ENCODE data around the gene CMC1.
"Not testable (repeated sequence)": the region's sequence is repeated elsewhere in the genome, so short reads cannot be mapped to it uniquely, and the experiment has no call there.

The CMC1 gene

DNA sequence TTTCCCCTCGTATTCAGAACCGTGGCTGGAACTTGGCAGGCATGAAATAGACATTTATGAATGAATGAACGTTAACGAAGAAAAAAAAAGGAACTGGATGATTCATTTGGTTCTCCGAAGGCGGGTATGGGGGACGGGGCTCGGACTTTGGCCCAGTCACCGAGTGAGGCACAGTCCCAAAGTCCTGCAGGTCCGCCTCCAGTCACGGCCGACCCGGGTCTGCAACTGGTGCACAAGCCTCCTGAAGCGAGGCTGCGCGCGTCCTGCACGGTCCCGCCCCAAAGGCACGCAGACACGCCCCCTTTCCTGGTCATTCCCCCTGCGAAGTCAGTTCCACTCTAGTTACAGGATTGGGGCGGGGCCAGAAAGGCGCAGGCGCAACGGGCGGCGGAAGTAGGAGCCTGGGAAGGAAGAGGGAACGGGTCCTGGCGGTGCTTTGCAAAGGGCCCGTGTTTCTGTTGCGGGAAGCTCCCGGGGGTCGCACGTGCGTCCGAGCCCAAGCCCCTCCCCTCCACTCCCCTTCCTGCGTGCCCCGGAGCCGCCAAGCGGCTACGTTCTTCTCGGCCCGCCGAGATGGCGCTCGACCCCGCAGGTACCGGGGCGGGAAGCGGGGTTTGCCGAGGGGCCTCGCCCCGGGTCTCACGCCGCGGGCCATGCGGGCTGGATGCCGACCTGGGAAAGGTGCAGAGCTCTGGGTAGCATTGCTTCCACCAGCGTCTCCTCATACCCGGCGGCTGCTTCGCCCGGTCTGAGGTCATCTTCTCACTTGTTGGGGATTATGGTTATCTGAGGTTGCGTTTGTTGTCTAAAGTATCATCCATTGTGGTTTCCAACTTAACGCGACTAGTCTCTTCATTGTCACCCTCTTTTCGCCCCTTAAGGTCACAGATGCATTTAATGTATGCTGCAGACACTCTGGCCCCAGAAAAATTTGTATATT, at the start of gene CMC1:
Gene CMC1, plus strand, starts transcription at position 399 of the 940 bp plus-strand sequence. Its CDS starts 175 bp downstream, at position 574.
- DNase-seq, result peak; percentile 89 to 90

- no peak for DNase-seq
These were observed 43.3 kb upstream of the CMC1 start for GRCh38 chr3:28198161-28198560.

DNA sequence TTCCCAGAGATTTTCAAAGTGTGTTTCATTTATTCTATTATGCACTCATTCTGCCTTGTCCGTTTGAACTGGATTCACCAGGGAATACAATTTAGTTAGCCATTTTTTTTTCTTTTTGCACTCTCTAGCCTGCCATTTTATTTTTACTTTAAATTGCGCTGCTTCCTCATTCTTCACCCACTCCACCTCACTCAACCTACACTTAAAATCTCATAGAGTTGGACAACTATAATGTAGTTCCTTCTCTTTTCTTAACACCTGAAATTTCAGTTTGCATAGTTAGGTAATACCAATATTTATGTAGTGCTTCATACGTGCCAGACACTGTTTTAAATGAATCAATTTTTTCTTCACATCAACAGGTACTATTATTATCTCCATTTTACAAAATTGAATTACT, 42.4 kb upstream of the CMC1 start:
- no peak for DNase-seq

DNA sequence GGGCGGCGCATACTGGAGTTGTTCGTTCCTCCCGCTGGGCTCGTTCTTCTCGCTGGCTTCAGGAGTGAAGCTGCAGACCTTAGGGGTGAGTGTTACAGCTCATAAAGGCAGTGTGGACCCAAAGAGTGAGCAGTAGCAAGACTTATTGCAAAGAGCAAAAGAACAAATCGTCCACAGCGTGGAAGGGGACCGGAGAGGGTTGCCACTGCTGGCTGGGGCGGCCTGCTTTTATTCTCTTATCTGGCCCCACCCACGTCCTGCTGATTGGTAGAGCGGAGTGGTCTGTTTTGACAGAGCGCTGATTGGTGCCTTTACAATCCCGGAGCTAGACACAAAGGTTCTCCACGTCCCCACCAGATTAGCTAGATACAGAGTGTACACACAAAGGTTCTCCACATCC, 41.8 kb upstream of the CMC1 start:
- not testable (repeated sequence) for DNase-seq

GRCh38 chr3:28200366-28200848, 41.0 kb upstream of the CMC1 start:
- DNase-seq, result not testable (repeated sequence)

- DNase-seq, result no peak
These were observed 34.9 kb upstream of the CMC1 start for GRCh38 chr3:28206479-28206878.

GRCh38 chr3:28207000-28207733, 34.3 kb upstream of the CMC1 start:
- no peak for DNase-seq

DNA sequence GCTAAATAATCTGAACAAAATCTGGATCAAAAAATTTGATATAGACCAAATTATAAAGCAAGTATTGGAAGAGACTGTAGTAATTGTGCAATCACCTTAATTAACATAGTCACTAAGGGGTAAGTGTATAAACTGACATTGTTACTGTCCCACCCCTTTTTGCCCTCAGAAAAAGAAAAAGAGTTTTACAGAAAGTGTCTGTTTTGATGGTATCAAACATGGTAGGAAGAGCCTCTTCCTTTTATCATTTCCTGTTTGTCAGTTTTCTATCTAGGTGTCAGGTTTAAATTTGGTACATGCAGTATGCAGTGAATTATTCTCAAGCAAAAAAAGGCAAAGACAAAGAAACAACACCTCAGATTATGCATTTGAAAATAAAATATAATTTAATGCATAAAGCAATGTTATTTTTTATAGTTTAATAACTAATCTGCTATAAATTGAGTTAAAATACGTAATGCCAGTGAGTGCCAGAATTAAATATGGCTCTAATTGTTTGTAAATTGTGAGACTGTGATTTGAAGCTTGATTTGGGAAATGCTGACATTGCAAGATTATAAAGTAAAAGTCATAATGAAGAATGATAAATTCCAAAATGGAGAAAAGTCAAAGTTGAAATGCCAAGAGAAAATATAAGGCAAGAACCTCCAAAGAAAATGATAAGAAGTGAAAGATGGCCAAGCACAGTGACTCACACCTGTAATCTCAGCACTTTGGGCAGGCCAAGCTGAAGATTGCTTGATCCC, 30.3 kb upstream of the CMC1 start:
- no peak for DNase-seq

DNA sequence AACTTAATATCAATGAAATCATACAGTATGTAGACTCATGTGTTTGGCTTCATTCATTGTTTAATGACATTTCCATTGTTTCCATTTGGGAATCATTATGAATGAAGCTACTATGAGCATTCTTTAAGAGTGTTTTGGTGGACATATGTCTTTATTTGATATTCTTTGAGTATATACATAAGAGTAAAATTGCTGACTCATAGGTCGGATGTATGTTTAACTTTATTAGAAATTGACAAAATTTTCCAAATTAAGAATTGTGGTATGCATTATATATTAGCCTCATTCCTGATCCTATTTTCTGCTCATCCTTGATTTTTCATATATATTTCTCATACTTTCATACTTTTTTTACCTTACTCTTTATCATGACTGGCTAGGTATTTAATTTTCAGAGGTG, 28.7 kb upstream of the CMC1 start:
- no peak for DNase-seq

DNA sequence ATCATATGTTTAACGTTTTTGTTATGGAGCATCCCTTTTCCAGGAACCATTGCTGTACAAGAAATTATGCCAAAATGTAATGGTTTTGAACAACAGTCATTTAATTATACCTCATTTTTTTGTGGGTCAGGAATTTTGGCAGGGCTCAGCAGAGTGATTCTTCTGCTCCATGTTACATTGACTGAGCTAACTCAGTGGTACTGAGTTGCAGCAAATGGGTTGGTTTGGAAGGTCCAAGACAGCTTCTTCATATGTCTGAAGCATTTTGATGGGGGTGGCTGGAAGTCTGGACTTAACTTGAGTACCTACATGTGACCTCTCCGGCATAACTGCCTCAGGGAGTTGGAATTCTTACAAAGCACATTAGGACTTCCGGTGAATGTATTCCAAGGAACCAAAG, 26.0 kb upstream of the CMC1 start:
- no peak for DNase-seq

GRCh38 chr3:28218071-28218916, 23.1 kb upstream of the CMC1 start:
- no peak for DNase-seq

DNA sequence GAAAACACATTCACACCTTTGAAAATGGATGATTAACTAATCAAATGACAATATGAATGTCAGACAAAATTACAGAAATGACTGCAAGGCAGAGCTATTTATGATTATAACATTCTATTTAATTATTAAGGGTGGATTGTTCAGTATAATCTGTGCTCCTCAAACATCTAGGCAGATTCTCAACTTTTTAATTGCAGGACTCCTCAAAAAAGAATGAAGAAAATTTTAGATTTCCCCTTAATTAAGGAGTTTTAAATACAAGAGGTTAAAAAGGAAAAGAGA, 22.6 kb upstream of the CMC1 start:
- DNase-seq, result no peak

- no peak for DNase-seq
These were observed 17.0 kb upstream of the CMC1 start for GRCh38 chr3:28224430-28224829.

- DNase-seq, result no peak
These were observed 15.4 kb upstream of the CMC1 start for GRCh38 chr3:28226020-28226419.

DNA sequence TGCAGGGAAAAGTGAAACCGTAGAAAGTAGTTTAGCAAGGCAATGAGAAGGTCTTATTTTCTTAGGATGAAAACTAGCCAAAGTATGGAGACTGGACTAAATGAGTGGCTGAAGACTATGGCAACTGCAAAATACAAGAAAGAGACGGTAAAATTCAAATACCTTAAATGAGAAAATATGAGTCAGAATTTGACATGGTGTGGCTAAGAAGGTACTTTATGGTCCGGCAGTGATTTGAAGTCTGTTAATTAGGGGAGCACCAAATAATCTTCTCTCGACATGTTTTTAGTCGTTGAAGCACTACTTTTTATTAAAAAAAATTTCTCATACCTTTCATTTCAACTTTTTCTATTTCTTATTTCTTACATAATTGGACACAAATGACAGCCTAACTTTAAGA, 12.8 kb upstream of the CMC1 start:
- no peak for DNase-seq

- DNase-seq, result no peak
These were observed 8.8 kb upstream of the CMC1 start for GRCh38 chr3:28232659-28233058.

DNA sequence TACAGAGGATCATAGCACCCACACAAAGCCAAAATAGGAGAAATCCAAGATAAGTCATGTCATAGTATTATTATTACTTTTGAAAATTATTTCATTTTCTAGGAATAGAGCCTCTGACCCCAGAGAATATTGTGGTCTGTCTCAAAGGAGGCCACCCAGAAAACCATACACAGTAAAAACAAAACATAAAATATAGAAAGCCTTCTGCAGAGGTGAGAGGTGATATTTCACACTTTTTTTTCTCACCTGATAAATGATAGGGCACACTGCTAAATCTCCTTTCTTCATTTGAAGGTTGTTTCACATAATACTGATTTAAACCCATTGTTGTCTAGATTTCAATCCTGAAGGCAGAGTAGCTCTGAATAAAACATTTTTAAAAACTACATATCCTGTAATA, 7.0 kb upstream of the CMC1 start:
- no peak for DNase-seq

DNA sequence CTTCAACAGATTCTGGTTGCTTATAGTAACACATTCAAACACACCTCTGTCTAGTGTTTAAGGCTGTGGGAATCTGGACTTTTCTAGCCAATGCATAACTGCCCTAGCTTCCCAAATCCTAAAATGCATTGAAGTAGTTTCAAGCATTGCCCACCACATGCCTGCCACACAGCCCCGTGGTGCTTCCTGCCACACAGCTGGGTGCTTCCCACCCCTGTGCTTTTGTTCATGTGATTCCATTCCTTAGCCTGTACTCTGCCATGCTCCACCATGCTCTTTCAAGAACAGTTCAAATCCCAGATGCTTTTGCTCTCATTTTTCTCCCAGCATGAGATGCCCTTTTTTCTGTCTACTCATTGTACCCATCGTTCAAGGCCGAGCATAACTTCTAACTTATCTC, 2.3 kb upstream of the CMC1 start:
- no peak for DNase-seq

DNA sequence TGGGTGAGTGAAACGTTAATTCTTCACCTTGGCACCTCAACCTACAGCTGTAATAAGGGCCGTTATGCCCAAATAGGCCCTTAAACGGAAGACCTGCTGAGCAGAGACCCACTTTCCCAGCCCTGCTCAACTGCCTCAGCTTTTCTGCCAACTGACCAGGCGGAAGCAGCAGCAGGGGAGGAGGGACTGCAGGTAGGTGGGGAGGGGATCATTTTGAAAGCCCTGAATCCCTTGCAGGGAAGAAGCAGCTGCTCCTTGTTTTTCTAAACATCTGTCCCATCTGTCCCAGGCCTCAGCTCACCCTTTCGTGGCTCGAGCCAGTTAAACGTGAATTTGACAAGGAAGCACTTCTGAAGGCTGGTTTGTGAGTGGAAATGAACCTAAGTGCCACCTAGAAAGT, 978 bp upstream of the CMC1 start:
- no peak for DNase-seq

DNA sequence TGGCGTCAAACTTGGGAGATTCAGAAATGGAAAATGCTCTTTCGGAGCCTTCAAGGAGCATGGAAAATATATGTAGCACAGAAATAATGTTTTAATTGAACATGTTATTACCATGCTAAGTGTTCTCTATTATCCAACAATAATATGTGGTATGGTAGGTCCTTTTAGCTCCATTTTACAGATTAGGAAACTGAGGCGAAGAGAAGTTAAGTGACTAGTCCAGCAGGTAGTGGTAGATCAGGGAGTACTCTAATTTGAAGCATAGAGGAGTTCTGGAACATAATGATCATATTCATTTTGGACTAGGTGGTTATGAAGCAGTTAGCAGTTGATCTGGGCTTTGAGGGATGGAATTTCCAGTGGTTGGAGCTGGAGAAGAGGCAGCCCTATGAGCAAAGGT, 1.1 kb downstream of the CMC1 start:
- no peak for DNase-seq

- DNase-seq, result peak in 1 of 2 donors; percentile 6
These were observed 2.1 kb downstream of the CMC1 start for GRCh38 chr3:28243424-28244106.

DNA sequence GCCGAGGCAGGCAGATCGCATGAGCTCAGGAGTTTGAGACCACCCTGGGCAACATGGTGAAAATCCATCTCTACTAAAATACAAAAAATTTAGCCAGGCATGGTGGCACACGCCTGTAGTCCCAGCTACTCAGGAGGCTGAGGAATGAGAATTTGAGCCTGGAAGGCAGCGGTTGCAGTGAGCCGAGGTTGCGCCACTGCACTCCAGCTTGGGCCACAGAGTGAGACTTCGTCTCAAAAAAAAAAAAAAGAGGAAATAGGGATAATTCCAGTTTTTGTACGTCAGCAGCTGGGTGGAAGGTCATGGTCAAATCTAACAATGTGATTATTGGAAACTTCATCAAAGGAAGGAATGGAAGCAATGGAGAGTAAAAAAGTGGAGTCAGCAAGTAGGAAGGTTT, 3.1 kb downstream of the CMC1 start:
- DNase-seq, result no peak

Measured in bone marrow (tissue), 2 donors.